Germinal center (tissue), 1 donor: Measurements from ENCODE around the gene CSGALNACT2.
A peak's percentile ranks its signal among the peaks of the same experiment; 100 is the strongest.
"Not testable (repeated sequence)": the region's sequence is repeated elsewhere in the genome, so short reads cannot be mapped to it uniquely, and the experiment has no call there.

Experiments
- DNase-seq: peaks from one replicate; pipeline ENCODE4 v3.0.0; 2012; ENCODE audit warnings: mixed read lengths, low spot score

The CSGALNACT2 gene

GRCh38 chr10:43138021-43138756 is at the start of gene CSGALNACT2:
Gene CSGALNACT2 (plus strand): TSS chr10:43138445. CDS start chr10:43155150, 16,705 bp downstream.
- DNase-seq: peak; percentile 90

- no peak for DNase-seq
Observed at GRCh38 chr10:43089519-43089918, 48.7 kb upstream of the CSGALNACT2 start.

- DNase-seq: no peak
Observed at GRCh38 chr10:43090188-43090587, 48.1 kb upstream of the CSGALNACT2 start.

GRCh38 chr10:43090664-43091063 is 47.6 kb upstream of the CSGALNACT2 start:
- DNase-seq: no peak

- DNase-seq: no peak
Observed at GRCh38 chr10:43091846-43092245, 46.4 kb upstream of the CSGALNACT2 start.

GRCh38 chr10:43093423-43094076 is 44.7 kb upstream of the CSGALNACT2 start:
- DNase-seq: no peak

- no peak for DNase-seq
Observed at GRCh38 chr10:43094085-43094484, 44.2 kb upstream of the CSGALNACT2 start.

GRCh38 chr10:43099339-43099738 is 38.9 kb upstream of the CSGALNACT2 start:
- DNase-seq: not testable (repeated sequence)

GRCh38 chr10:43099928-43100327 is 38.3 kb upstream of the CSGALNACT2 start:
- no peak for DNase-seq

- DNase-seq: no peak
Observed at GRCh38 chr10:43100366-43100765, 37.9 kb upstream of the CSGALNACT2 start.

- DNase-seq: no peak
Observed at GRCh38 chr10:43102063-43102828, 36.0 kb upstream of the CSGALNACT2 start.

- DNase-seq: peak; percentile 82
Observed at GRCh38 chr10:43105102-43105955, 32.9 kb upstream of the CSGALNACT2 start.

GRCh38 chr10:43105956-43106229 is 32.4 kb upstream of the CSGALNACT2 start:
- DNase-seq: no peak

GRCh38 chr10:43106256-43107091 is 31.8 kb upstream of the CSGALNACT2 start:
- no peak for DNase-seq

GRCh38 chr10:43108951-43109350 is 29.3 kb upstream of the CSGALNACT2 start:
- DNase-seq: no peak

GRCh38 chr10:43109671-43110249 is 28.5 kb upstream of the CSGALNACT2 start:
- DNase-seq: no peak

- no peak for DNase-seq
Observed at GRCh38 chr10:43110338-43111071, 27.7 kb upstream of the CSGALNACT2 start.

GRCh38 chr10:43111101-43111500 is 27.1 kb upstream of the CSGALNACT2 start:
- no peak for DNase-seq

GRCh38 chr10:43111921-43112607 is 26.2 kb upstream of the CSGALNACT2 start:
- DNase-seq: no peak

GRCh38 chr10:43112608-43112961 is 25.7 kb upstream of the CSGALNACT2 start:
- no peak for DNase-seq
